Endometrium (tissue), 2 donors: ENCODE measurements around the gene NRXN3.
"Not testable (repeated sequence)": the region's sequence is repeated elsewhere in the genome, so short reads cannot be mapped to it uniquely, and the experiment has no call there.

Experiments used
- FAIRE-seq: peaks from 2 replicates; lab custom pipeline; 2012; peaks lifted over from hg19 to GRCh38; lab: Jason Lieb, UNC
- donor health status: control.
- donor health status: control.

NRXN3 gene

DNA sequence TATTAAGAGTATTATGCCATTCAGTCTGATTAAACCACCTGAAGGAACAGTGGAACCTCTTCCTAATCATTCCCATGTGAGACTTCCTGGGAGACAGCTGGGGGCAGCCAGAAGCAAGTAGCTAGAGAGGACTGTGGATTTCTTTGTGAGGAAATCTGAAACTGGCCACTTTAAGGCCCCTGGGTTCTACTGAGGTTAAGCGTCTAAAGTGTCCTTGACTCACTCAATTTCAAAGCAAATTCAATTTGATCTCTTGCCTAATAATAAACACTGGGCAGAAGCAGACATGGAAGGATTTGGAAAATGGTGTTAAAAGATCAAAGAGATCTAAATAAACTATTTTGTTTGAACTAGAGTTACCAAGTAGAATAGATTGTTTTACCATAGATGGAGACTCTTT, 909.9 kb downstream of the NRXN3 start:
- no peak for FAIRE-seq

DNA sequence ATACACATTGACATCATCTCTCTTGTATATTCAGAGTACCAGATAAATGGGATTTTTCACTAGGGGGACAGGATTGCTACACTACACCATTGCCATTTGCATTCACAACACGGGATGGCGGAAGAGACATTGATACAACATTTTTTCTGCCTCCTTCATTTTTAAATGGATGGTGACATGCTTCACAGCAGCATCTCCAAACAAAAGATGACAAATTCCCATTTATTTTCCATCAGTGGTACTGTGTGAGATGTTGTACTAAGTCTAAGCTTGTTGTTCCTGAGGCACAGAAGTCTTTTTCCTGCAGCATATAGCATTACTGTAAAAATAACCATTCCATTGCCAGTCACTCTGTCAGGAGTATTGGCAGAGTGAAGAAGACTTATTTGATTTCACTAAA, 912.7 kb downstream of the NRXN3 start:
- FAIRE-seq = no peak

DNA sequence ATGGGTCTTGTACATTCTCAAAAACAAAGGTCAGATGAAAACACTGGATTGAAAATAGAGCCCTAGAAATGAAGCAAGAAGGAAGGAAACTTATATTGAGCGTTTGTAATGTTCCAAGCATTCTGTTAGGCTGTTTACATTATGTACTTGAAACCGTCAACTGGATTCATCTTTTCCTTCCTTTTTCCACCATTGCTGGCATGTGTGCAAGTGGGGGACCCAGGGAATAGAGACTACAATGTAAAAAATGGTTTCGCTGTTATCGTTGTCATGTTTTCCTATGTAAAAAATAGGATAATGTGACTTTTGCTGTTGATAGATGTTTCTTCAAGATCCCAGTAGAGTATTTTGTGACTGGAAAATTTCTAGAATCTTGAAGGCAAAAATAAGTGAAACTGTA, 913.2 kb downstream of the NRXN3 start:
- FAIRE-seq = no peak

DNA sequence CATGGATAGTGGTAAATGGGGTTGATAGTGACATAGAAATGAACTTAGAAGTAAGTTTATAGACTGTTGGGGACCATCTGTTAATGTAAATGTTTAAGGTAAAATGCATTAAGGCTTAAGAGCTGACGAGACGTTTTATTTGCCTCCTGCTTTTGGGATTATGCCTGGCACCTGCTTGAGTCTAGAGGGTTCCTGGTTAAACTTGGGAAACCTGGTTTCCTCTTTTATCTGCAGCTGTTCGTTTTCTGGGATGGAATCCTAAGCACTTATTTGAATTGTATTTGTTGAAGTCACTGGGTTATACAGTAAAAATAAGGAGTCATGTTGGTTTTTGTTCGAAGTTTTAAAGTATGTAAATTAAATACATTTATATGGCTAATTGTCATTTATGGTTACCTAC, 914.7 kb downstream of the NRXN3 start:
- no peak for FAIRE-seq

DNA sequence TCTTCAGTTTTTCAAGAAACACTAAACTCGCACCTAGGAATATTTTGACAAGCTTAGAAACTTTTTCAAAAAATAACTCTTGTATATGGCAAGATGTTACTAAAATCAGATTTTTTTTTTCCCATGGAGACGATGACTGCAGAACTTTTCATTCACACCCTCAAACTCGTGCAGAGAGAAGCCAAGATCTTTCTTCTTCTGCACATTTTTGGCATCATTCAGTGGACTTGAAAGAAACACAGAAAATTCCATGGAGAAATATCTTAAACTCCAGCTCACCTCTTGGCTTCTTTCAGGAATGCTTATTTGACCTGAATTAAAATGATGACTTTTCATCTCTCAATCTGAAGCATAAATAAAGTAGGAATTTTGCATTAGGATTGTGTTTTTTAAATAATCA, 919.4 kb downstream of the NRXN3 start:
- FAIRE-seq = no peak

DNA sequence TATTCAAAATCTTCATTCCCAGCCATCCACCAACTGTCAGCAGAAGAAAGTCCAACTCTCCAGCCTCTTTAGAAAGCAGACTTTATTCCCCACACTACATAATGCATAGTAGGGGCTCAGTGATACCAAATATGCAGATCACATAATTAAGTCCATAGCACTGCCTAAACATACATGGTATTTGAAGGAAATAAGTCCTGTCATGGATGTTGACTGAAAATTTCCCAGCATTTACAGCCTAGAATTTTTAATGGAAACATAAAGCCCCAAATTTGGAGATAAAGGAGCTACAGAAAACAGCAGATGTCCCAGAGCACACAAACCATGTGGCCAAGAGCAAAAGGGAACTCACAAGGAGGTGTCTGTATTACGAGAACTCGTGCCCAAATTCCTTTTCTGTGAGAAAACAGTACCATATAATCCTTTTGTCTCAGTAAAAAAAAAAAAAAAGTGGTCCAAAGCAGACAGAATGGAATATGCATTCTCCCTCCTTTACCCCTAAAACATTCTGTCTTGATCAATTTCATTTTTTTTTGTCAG, 920.5 kb downstream of the NRXN3 start:
- no peak for FAIRE-seq

DNA sequence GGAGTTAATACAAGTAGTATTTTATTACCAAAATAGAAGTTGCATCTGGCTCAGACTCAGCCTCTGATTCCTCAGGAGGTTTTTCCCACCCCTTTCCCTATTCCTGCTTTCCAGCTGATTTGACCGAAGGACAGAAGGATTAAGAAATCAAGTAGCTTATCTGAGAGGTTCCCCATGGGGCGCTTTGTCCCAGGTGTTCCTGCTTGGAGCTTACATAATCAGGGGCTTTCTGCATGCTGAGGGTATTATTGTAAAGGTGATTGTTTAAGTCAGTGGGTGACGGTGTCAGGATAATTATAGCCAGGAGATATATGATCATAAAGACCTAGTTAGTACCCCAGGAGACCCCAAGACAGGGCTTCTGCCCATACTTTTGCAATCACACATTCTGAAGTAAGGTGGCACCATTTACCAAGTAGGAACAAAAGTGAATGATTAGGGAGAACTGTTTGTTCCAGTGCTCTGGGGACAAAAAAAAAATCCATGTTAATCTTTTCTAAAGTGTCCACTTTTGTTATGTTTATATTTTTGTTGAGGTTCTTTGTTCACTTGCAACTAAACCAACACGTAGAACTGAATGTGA, 921.3 kb downstream of the NRXN3 start:
- no peak for FAIRE-seq

DNA sequence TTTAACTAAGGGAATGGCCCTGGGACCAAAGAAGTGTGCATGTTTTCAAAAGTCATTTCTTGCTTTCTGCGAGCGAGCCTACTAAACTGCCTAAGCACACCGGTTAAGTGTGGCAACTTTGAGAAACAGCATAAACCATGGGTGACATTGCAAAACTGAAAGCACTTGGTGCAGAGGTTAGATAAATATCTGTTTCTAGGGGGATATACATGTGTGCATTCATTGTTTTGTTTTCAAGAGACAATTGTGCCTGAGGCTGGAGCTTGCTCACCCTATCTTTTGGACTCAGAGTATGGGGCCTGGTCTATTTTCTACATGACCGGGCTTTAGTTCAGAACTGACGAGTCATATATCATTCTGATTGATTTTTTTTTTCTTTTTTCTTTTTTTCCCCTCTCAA, 923.4 kb downstream of the NRXN3 start:
- FAIRE-seq = no peak

DNA sequence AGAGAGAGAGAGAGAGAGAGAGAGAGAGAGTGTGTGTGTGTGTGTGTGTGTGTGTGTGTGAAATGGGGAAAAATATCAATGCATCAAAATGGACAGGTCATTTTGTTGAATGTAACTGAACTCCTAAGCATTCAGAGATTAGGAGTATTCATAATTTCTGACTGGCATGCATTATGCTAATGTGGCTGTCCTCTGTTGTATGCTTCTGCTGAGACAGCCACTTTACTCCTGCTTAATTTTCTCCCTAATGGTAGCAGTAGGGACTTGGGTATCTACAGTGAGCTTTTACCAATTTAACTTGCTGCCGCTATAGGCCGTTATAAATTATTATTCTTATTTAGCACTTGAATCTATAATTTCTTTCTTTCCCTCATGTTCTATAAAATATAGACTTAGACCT, 924.8 kb downstream of the NRXN3 start:
- no peak for FAIRE-seq

DNA sequence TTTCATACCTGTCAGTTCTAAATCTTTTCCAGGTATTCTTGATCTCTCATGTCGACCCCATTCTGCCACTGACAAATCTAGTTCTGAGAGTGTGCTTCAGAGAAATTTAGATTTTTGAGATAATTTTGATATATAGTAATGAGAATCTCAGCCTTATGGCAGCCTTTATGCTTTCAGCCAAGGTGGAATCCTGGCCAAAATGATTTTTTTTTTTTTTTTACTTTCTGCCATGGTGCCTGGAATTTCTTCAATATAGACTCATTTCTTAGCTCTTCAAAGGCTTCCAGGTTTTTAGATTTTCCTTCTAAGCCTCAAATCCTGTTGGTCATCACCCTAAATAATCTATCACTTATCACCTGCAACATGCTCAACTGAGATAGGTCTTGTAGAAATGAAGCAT, 926.6 kb downstream of the NRXN3 start:
- FAIRE-seq = no peak

DNA sequence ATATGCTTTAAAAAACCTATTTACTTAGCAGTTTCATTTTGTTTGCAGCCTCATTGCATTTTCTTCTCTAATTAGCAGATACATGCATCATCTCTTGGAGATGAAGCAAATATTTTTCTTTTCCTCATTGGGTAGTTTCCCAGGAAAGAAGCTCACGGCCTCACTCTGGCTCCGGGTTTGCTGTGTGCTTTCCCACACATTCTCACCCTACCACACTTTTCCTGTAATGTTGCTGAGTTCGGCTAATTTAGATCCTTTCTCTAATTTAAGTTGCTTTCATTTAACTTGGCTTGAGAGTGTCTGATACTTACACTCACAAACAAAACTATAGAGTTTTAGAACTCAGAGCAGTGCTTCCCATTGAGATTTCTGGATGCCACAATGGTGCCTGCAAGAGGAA, 928.2 kb downstream of the NRXN3 start:
- FAIRE-seq = no peak

DNA sequence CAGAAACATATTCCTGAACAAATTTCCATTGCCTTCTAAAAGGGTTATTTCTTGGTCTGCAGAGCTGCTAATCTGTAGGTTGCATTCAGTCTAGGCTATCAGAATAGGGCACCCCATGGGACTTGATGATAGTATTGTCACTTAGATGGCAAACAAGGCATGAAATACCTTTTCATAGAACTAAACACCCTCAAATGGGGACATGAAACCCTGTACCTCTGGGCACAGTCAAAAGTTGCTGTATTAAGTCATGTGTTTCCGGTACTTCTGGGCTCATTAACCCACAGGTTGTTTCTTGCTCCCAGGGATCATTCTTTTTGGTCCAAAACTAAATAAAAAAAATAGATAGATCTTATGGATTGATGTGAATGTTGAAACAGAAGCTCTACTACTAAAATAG, 930.4 kb downstream of the NRXN3 start:
- FAIRE-seq = no peak

DNA sequence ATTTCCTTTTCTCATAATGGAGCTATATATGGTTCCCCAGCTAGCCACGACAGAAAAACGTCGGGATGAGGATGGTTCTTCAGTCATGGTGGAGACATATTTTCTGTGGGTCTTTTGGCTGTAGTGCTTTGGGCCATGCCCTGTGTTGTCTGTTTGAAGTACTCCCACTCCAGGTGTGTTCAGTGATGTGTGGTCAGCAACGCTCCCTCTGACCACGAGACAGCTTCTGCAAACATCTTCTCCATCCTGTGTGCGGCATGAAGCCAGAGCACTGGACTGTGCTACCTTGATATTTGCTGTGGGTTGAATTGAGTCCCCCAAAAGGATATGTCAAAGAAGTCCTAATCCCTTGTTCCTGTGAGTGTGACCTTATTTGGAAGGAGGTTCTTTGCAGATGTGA, 931.2 kb downstream of the NRXN3 start:
- FAIRE-seq = no peak

DNA sequence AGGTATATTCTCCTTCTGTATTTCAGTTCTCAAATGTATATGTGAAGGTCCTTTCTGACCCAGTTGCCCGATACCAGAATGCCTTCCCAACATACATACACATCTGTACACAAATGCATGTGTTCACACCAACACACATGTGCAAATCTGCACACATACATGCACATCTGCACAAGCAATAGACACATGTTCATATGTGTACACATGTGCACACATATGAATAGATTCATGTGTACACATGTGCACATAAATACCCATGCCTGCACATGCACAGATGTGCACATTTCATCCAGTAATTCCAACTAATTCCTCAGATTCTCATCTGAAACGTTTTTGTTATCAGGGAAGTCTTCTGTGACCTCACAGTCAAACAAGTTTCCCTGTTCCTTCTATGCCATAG, 933.6 kb downstream of the NRXN3 start:
- FAIRE-seq = no peak

DNA sequence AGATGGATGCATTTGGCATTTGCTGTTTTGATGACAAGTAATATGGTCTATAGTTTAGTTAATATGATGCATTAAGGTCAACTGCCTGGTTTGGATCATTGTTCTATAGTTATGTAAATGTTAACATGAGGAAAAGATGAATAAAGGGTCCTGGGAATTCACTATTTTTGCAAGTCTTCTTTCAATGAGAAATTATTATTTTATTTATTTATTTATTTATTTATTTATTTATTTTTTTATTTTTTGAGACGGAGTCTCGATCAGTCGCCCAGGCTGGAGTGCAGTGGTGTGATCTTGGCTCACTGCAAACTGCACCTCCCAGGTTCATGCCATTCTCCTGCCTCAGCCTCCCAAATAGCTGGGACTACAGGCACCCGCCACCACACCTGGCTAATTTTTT, 940.4 kb downstream of the NRXN3 start:
- FAIRE-seq = not testable (repeated sequence)

DNA sequence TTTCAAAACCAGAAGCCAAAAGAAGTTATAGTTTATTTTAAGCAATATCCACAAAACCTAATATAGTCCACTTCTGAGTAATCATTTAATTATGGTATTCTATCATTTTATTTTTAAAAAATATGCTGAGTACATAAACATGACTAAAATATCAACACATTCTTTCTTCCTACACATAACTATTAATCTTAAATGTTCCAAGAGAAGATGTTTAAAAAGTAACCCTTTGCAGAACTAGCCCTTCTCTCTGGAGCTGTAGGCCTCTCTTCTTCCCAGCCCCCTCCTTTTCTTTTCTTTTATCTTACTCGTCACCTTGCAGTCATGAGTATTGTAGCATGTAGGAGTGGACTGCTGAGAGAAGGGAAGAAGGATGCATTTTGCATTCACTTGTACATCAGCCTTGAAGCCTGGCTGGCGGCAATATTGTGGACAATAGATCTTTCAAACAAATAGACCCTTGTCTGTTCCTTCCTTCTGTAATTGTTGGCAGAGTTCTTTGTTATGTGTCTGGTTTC, 941.9 kb downstream of the NRXN3 start:
- FAIRE-seq = no peak

DNA sequence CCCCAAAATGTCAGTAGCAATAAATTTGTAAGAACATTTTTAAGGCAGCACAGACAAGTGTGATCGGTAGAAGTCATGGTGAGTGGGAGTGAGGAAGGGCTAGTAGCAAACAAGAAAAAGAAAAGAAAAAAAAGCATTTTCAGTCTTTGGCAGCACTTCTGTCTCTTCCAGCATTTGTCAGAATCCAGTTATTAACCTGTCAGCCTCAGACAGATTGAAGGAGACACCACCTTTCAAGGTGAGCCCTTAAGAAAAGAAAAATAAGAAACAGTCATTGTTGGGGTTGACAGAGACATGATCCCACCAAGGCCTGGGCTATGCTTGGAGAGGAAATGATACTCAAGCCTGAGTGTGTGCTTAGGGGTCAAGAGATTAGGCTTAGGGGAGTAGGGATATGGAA, 947.4 kb downstream of the NRXN3 start:
- FAIRE-seq = no peak

DNA sequence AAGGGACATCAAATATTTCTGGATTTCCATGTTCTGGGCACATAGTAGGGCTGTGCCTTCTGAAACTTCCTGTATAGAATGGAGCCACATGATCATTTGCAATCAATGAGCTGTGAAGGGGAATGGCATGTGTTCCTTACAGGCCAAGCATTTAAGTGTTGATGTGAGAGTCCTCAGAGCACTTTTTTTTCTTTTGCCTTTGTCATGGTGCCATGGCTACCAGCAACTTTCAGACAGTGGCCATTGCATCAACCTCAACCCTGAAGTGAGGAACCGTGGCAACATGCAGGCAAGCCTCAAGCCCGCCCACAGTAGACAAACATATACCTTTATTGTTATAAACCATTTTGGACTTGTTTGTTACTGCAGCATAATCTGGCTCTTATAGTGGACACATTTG, 948.1 kb downstream of the NRXN3 start:
- no peak for FAIRE-seq

DNA sequence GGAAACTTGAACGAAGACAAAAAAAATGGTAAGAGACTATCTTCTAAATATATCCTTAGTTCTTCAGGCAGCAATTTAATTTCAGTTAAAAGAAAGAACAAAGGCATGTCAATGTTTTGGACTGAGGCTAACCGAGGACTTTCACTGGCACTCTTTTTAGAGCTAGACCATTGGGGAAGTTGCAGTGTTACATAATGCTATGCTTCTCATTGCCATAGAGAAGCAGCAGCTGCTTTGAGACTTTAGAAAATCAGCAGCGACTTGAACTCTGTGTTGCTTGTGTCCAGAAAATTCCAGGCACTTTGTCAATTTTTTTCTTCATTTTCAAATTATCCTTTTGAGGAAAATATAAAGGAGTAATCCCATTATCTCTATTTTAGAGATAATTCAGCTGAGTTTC, 964.2 kb downstream of the NRXN3 start:
- FAIRE-seq = no peak

DNA sequence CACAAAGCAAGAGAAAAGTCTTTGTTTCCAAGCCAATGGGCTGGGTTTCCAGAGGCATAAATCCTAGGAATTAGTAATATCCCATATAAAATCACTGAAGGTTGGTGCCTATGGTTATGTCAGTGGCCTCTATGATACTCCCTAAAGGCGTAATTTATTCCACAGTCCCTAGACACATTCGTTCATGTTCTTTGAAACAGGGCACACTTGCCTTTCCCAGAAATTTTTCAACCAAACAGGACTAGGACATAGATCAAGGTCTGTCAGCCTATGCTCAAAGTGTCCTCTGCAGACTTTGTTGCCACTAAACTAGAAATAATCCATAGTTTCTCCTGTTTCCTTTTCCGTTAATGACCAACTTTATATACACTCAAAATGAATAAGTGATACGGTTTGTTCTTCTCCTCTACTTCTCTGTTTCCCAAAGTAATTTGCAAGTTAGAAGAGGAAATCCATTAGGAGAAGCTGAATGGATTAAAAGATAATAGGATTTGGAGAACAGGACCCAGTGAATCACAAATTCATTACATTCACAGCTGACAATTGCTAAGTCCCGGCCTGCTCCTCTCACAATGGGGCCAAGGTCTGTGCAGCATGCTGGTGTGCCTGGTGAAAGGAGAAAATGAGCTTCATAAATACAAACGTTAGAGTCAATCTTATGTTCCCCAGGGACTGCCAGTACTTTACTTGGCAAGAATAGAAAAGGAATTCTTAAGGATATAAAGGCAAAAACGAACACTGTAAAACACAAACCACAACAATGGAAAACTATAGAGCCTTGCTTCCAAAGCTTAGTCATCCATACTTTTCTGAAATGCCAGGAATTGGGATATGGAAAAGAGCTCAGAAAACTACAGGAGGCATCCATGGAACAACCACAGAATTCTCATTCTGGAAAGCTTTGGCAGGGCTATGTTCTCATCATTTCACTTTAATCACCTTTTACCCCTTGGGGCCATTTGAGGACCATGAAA, 966.2 kb downstream of the NRXN3 start:
- no peak for FAIRE-seq

DNA sequence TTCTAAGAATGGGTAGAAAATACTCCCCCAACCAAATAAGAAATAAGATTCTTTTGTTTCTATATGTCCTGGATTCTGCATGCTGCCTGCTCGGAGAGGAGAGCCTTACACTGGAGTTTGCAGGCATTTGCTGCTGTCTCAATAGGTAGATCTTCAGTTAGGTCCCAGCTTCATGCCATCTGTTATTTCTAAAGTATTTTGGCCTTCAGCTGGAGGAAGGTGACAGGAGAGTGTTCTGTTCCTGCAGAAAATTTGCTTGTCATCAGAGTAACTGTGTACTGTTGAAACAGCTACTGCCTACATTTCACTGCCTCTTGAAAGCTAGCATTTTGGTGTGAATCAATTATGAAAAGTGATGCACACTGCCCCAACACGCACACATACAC, 966.9 kb downstream of the NRXN3 start:
- no peak for FAIRE-seq

DNA sequence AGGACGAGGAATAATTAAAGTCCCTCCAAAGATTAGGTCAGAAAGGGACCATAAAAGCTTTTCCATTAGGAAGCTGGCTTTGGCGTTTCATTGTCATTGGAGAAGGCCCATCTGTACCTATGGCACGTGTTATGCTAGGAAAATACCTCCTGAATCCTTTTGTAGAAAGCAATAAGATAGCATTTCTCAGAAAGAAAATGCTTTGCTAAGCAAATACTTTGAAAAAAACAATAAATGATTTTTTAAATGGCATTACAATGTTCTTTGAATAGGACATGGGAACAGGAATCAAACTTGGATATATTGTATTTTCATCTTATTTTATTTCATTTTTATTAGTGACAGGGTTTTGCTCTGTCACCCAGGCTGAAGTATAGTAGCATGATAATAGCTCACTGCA, 967.7 kb downstream of the NRXN3 start:
- no peak for FAIRE-seq

DNA sequence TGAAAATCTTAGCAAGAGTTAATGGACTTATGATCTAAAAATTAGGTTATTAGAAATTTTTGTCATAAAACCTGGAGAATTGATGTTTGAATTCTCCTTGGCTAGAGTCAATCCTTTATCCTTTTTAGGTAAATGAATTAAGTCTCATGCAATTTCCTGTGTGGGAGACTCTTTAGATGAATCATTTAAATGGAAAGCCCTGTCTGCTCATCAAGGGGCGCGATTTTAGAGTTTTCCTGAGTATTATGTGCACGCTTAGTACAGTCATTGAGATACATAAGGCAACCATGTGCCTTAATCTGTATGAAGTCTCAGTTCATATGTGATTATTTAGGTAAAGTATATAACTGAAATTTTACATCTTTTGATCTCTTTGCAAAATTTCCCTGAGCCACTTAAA, 974.7 kb downstream of the NRXN3 start:
- no peak for FAIRE-seq
